C1 segment of cervical spinal cord (tissue), 14 donors: ENCODE results near the gene GRID2.
A peak's percentile ranks its signal among the peaks of the same experiment; 100 is the strongest.

Source experiments
- DNase-seq, 14 donors: peaks; one replicate each; lab custom pipeline; 2025; lab: John Stamatoyannopoulos, UW

The GRID2 gene

GRCh38 chr4:93066749-93067148 is 763.0 kb downstream of the GRID2 start:
- DNase-seq = no peak

GRCh38 chr4:93072292-93072691 is 768.5 kb downstream of the GRID2 start:
- DNase-seq = no peak

GRCh38 chr4:93080316-93080715 is 776.5 kb downstream of the GRID2 start:
- DNase-seq = no peak

GRCh38 chr4:93084599-93085305 is 781.0 kb downstream of the GRID2 start:
- no peak for DNase-seq

- DNase-seq = peak in 1 of 14 donors; percentile 41
These were observed 782.6 kb downstream of the GRID2 start for GRCh38 chr4:93086356-93086755.

GRCh38 chr4:93092765-93093164 is 789.0 kb downstream of the GRID2 start:
- no peak for DNase-seq

- no peak for DNase-seq
These were observed 799.3 kb downstream of the GRID2 start for GRCh38 chr4:93103042-93103441.

- DNase-seq = no peak
These were observed 812.9 kb downstream of the GRID2 start for GRCh38 chr4:93116624-93117023.

GRCh38 chr4:93127489-93127888 is 823.7 kb downstream of the GRID2 start:
- no peak for DNase-seq

GRCh38 chr4:93132631-93133030 is 828.9 kb downstream of the GRID2 start:
- DNase-seq = no peak

- no peak for DNase-seq
These were observed 835.4 kb downstream of the GRID2 start for GRCh38 chr4:93139118-93139517.

GRCh38 chr4:93143902-93144301 is 840.1 kb downstream of the GRID2 start:
- peak in 1 of 14 donors; percentile 42 for DNase-seq

- DNase-seq = no peak
These were observed 840.9 kb downstream of the GRID2 start for GRCh38 chr4:93144644-93145043.

- no peak for DNase-seq
These were observed 843.9 kb downstream of the GRID2 start for GRCh38 chr4:93147524-93148212.

- no peak for DNase-seq
These were observed 848.7 kb downstream of the GRID2 start for GRCh38 chr4:93152491-93152890.

- no peak for DNase-seq
These were observed 854.2 kb downstream of the GRID2 start for GRCh38 chr4:93157986-93158385.

- DNase-seq = no peak
These were observed 864.3 kb downstream of the GRID2 start for GRCh38 chr4:93168053-93168452.

GRCh38 chr4:93169966-93170365 is 866.2 kb downstream of the GRID2 start:
- no peak for DNase-seq

GRCh38 chr4:93174598-93174997 is 870.8 kb downstream of the GRID2 start:
- DNase-seq = peak in 1 of 14 donors; percentile 6

- DNase-seq = no peak
These were observed 874.5 kb downstream of the GRID2 start for GRCh38 chr4:93178279-93178678.

GRCh38 chr4:93179044-93179443 is 875.3 kb downstream of the GRID2 start:
- DNase-seq = no peak

- DNase-seq = no peak
These were observed 879.0 kb downstream of the GRID2 start for GRCh38 chr4:93182722-93183121.

GRCh38 chr4:93183576-93183975 is 879.8 kb downstream of the GRID2 start:
- DNase-seq = peak in 1 of 14 donors; percentile 10
